HUDEP-2 (cell line): ENCODE measurements around the gene UBL7.

ENCODE experiments used
- DNase-seq, 76 experiments: peaks; one replicate each; lab custom pipeline; 2025; ENCODE audit not compliant: unreplicated experiment in 76 of 76; lab: John Stamatoyannopoulos, UW

UBL7 gene

GRCh38 chr15:74410502-74410901 is 50.5 kb downstream of the UBL7 start:
- DNase-seq: no peak

GRCh38 chr15:74409225-74409624 is 51.7 kb downstream of the UBL7 start:
- no peak for DNase-seq

- no peak for DNase-seq
These were observed 52.1 kb downstream of the UBL7 start for GRCh38 chr15:74408815-74409214.

GRCh38 chr15:74408385-74408784 is 52.6 kb downstream of the UBL7 start:
- peak in 3 of 76 experiments; percentile 17 to 36 (median 34) for DNase-seq

- peak in 50 of 76 experiments; percentile 15 to 76 (median 48) for DNase-seq
These were observed 53.8 kb downstream of the UBL7 start for GRCh38 chr15:74406992-74407705.

GRCh38 chr15:74406517-74406916 is 54.4 kb downstream of the UBL7 start:
- DNase-seq: no peak

- DNase-seq: no peak
These were observed 55.1 kb downstream of the UBL7 start for GRCh38 chr15:74405823-74406222.

GRCh38 chr15:74403991-74404563 is 56.9 kb downstream of the UBL7 start:
- DNase-seq: no peak

GRCh38 chr15:74403588-74403919 is 57.4 kb downstream of the UBL7 start:
- DNase-seq: no peak

- DNase-seq: no peak
These were observed 57.9 kb downstream of the UBL7 start for GRCh38 chr15:74402873-74403587.

GRCh38 chr15:74402337-74402841 is 58.6 kb downstream of the UBL7 start:
- no peak for DNase-seq

- DNase-seq: peak in 48 of 76 experiments; percentile 8 to 66 (median 42)
These were observed 59.8 kb downstream of the UBL7 start for GRCh38 chr15:74400915-74401757.

- peak in 30 of 76 experiments; percentile 8 to 62 (median 32) for DNase-seq
These were observed 60.6 kb downstream of the UBL7 start for GRCh38 chr15:74400313-74400860.

GRCh38 chr15:74399511-74400312 is 61.2 kb downstream of the UBL7 start:
- no peak for DNase-seq

GRCh38 chr15:74399100-74399499 is 61.9 kb downstream of the UBL7 start:
- DNase-seq: no peak

- DNase-seq: peak in 10 of 76 experiments; percentile 14 to 52 (median 22)
These were observed 62.8 kb downstream of the UBL7 start for GRCh38 chr15:74398183-74398582.

GRCh38 chr15:74397239-74398068 is 63.5 kb downstream of the UBL7 start:
- no peak for DNase-seq

GRCh38 chr15:74396445-74397238 is 64.3 kb downstream of the UBL7 start:
- peak in 2 of 76 experiments; percentile 21 to 42 for DNase-seq
